Measurements from ENCODE around the gene SPSB3. TPM values are rescaled to one million over a fixed set of nuclear protein-coding genes. Genes with fewer than 3 reads are reported as not detected.
A peak's percentile ranks its signal among the peaks of the same experiment; 100 is the strongest.

Gene SPSB3
- total and polyA plus RNA-seq, 2 of the 4 experiments (the other 2 are of a cell fraction), result 9.1 to 30.8 TPM

DNA sequence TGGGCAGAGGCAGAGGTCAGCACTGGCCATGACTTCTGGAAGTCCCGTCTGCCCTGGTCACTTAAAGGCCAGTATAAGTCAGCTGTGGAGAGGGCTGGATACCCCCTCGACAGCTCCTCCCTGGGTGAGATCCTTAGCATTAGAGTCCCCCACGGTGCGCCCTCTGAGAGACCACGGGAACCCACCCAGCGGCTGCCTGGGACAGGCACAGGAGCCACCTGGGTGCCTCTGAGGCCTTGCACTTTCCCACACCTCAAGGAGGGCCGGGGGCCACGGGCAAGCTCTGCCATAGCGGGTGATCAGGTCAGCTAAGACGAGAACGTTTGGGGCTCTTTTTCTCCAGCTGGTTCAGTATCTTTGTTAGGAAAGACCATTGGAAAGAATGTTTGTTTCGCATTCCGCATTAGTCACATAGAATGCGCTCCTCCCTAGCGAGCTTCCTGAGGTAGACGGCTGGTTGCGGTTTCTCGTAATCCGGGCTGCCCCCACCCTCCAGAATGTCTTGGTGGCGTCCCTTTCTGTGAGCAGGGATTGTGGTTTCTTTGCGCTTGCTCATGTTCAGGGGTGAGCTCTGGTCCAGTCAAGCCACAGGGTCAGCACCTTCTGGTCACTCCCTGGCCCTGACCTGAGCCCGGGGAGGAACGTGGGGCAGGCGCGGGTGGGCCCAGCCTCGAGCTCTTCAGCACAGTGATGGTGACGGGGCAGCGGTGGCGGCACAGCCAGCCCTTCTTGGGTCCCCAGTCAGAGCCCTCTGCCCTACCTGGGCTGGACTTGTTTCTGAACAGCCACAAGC lies 36.3 kb downstream of the SPSB3 start:
- TF ChIP-seq MAZ (IDR thresholded peaks at IDR 0.05; ENCODE audit: borderline replicate concordance, low read depth, low read length) (peak; percentile 77; the same call in 1 of the 2 replicates), RFX5 (IDR thresholded peaks at IDR 0.05; ENCODE audit: low read depth, low read length) (no peak)
- H3K4me2 ChIP-seq (ENCODE audit: low read depth, low read length), result no peak overlapping the region
- no peaks in the 10 kb centered on the region for H3K27me3 ChIP-seq (ENCODE audit: control insufficient read depth, insufficient read depth, low read length)
- no peak overlapping the region for H3K9ac ChIP-seq (ENCODE audit: low read depth, low read length)
- H3K9me3 ChIP-seq (ENCODE audit: control insufficient read depth, insufficient read depth, low read length), result no peaks in the 10 kb centered on the region
- WGBS, 2 experiments (ENCODE audit: extremely low coverage in 2 of 2, insufficient read length in 1 of 2), result 98% methylated on average over 8 of the region's 29 CpGs; no CpG with 5 or more reads in 1 of the 2 experiments
- H3K9me1 ChIP-seq (ENCODE audit: insufficient read depth, low read length), result peaks cover 6% of the 10 kb centered on the region; the same call in 1 of the 2 replicates
- no peak overlapping the region for H4K5ac ChIP-seq (ENCODE audit: low read depth, low read length)
- 0 out of 2 replicates have a peak overlapping the region, but pooled peaks have one; percentile 16 for H4K91ac ChIP-seq (ENCODE audit: insufficient read depth, low read depth, low read length)
- no peak overlapping the region for H3K4me3 ChIP-seq (ENCODE audit: insufficient read depth, low read depth, low read length)
- ATAC-seq (ENCODE audit: low read depth) (no peak), DNase-seq (peak; percentile 53)
- H3K18ac ChIP-seq (ENCODE audit: low read depth, low read length), result no peak overlapping the region
- intact Hi-C loops (cut with micrococcal nuclease), result no loop called here
- POLR2A ChIA-PET (ENCODE audit: unreplicated experiment), result interaction anchor here (0.8 kb wide), 1 partner anchor 38 kb away, joined by 5 read pairs; no protein-coding TSS in a partner anchor
- H2AFZ ChIP-seq (replicated peaks; ENCODE audit: low read length, poor library complexity), result peak overlapping the region; percentile 23
- H2AK9ac ChIP-seq (replicated peaks; ENCODE audit: low read depth, low read length, poor library complexity), result peak overlapping the region; percentile 76
- dilution Hi-C loops (cut with HindIII; ENCODE audit: low sequenced_read_pairs, unreplicated experiment), result no loop called here
- peak overlapping the region in 1 of 2 experiments; percentile 47; a peak in 1 of 4 replicates for H4K8ac ChIP-seq (ENCODE audit: low read depth in 2 of 2, low read length in 2 of 2)
- no peak overlapping the region for H2BK120ac ChIP-seq (ENCODE audit: low read depth, low read length)
- no peak overlapping the region for H2BK5ac ChIP-seq (ENCODE audit: low read depth, low read length, poor library complexity, severe bottlenecking)
- no peak overlapping the region for H3K23ac ChIP-seq (ENCODE audit: low read depth, low read length)
- H3K14ac ChIP-seq (replicated peaks; ENCODE audit: low read depth, low read length), result 0 out of 2 replicates have a peak overlapping the region, but pooled peaks have one; percentile 1
- peaks cover 58% of the 10 kb centered on the region for H3K36me3 ChIP-seq (ENCODE audit: control insufficient read depth, insufficient read depth, low read length)
- peaks cover 10 to 40% of the 10 kb centered on the region in 2 experiments; a peak in 2 of 4 replicates for H3K79me1 ChIP-seq (ENCODE audit: low read depth in 1 of 2, low read length in 2 of 2)
- H4K20me1 ChIP-seq (ENCODE audit: insufficient read depth, low read length), result peaks cover 13% of the 10 kb centered on the region
- peak overlapping the region; percentile 5; the same call in 1 of the 2 replicates for H3K4ac ChIP-seq (ENCODE audit: low read depth, low read length)
- no peak overlapping the region for H2BK20ac ChIP-seq (ENCODE audit: low read depth, low read length)
- no peak overlapping the region; the same call in 1 of the 2 replicates for H3K56ac ChIP-seq (ENCODE audit: extremely low read depth, insufficient read depth, low read length)
- H3K4me1 ChIP-seq (ENCODE audit: control insufficient read depth, insufficient read depth, low read length), result peaks cover 2% of the 10 kb centered on the region; the same call in 1 of the 2 replicates
- no TSS peak for BruUV-seq (replicated peaks)
- CTCF ChIA-PET, result interaction anchor here (1.4 kb wide), 1 partner anchor 40 kb away, joined by 7 read pairs; the partner anchor contains the start of gene MAPK8IP3
- H2AK5ac ChIP-seq (ENCODE audit: low read depth, low read length), result no peak overlapping the region
- H2BK15ac ChIP-seq (ENCODE audit: low read depth, low read length), result no peak overlapping the region
- H3K27ac ChIP-seq (ENCODE audit: insufficient read depth, low read length), result no peak overlapping the region
- in situ Hi-C loops (cut with MboI; ENCODE audit: low sequenced_read_pairs), result no loop called here

Measured in IMR-90 (cell line).